Measurements from ENCODE around the gene LRRC56. TPM values are rescaled to one million over a fixed set of nuclear protein-coding genes. Genes with fewer than 3 reads are reported as not detected.

The LRRC56 gene
- total RNA-seq, 3 donors from 2014 or later = 1.5 to 5.2 (median 4.8) TPM

GRCh38 chr11:503179-503981 is 33.9 kb upstream of the LRRC56 start:
- H3K4me3 ChIP-seq = no peak overlapping the region
- peaks cover 10% of the 10 kb centered on the region for H3K36me3 ChIP-seq (ENCODE audit: low read depth)
- ATAC-seq = no peak
- no peaks in the 10 kb centered on the region for H3K9me3 ChIP-seq
- DNase-seq = peak; percentile 48 to 77 (median 63)
- H3K4me1 ChIP-seq (ENCODE audit: low read depth) = peaks cover 35% of the 10 kb centered on the region
- intact Hi-C loops (cut with DNase I, micrococcal nuclease) = no loop called here
- no peak for TF ChIP-seq CTCF (IDR thresholded peaks at IDR 0.05)

- Histone ChIP-seq H3K9me3 (no peaks in the 10 kb centered on the region), H3K4me3 (no peak overlapping the region), H3K4me1 (ENCODE audit: low read depth) (peaks cover 35% of the 10 kb centered on the region), H3K36me3 (ENCODE audit: low read depth) (peaks cover 9% of the 10 kb centered on the region)
- no peak for TF ChIP-seq CTCF (IDR thresholded peaks at IDR 0.05)
- DNase-seq (peak in 2 of 3 donors; percentile 56 to 68), ATAC-seq (no peak)
- intact Hi-C loops (cut with DNase I, micrococcal nuclease) = no loop called here
These were observed 33.0 kb upstream of the LRRC56 start for GRCh38 chr11:504053-504993.

- H3K4me1 ChIP-seq (ENCODE audit: low read depth) = peaks cover 35% of the 10 kb centered on the region
- no peak overlapping the region for H3K4me3 ChIP-seq
- ATAC-seq = no peak
- DNase-seq = no peak
- intact Hi-C loops (cut with DNase I, micrococcal nuclease) = no loop called here
- no peaks in the 10 kb centered on the region for H3K9me3 ChIP-seq
- H3K36me3 ChIP-seq (ENCODE audit: low read depth) = peaks cover 7% of the 10 kb centered on the region
- TF ChIP-seq CTCF (IDR thresholded peaks at IDR 0.05) = no peak
These were observed 32.4 kb upstream of the LRRC56 start for GRCh38 chr11:504994-505344.

GRCh38 chr11:506238-506994 is 30.9 kb upstream of the LRRC56 start:
- TF ChIP-seq CTCF (IDR thresholded peaks at IDR 0.05) = no peak
- Histone ChIP-seq H3K4me3 (peak overlapping the region; percentile 67), H3K4me1 (ENCODE audit: low read depth) (peaks cover 35% of the 10 kb centered on the region), H3K36me3 (ENCODE audit: low read depth) (no peaks in the 10 kb centered on the region), H3K9me3 (no peaks in the 10 kb centered on the region)
- peak; percentile 96 to 99 (median 99) for DNase-seq
- intact Hi-C loops (cut with DNase I, micrococcal nuclease) = no loop called here
- peak; percentile 89 for ATAC-seq

GRCh38 chr11:506995-507726 is 30.2 kb upstream of the LRRC56 start, which contains the start of gene RNH1:
Gene RNH1 (minus strand): TSS chr11:507242. CDS start chr11:502162, 5,080 bp downstream.
- Histone ChIP-seq H3K9me3 (no peaks in the 10 kb centered on the region), H3K4me3 (peak within 1 kb of the TSS; percentile 67), H3K36me3 (ENCODE audit: low read depth) (no peaks in the 10 kb centered on the region), H3K4me1 (ENCODE audit: low read depth) (peaks cover 35% of the 10 kb centered on the region)
- no peak for TF ChIP-seq CTCF (IDR thresholded peaks at IDR 0.05)
- ATAC-seq (peak; percentile 91), DNase-seq (peak; percentile 99 to 100 (median 99))
- intact Hi-C loops (cut with DNase I, micrococcal nuclease) = no loop called here

All from mucosa of descending colon (tissue), 3 donors.